Peyer's patch (tissue), 4 donors: ENCODE data around the gene PDK4.

Experiments
- POLR2A ChIP-seq, 2 donors: fragments of 450-650 bp; IDR thresholded peaks; one replicate each; pipeline ENCODE4 v1.5.1; 2017; ENCODE audit warnings: antibody characterized with exemption in 2 of 2, mild to moderate bottlenecking in 2 of 2, moderate library complexity in 2 of 2
- TF ChIP-seq, protein P1 (sequence below), 6 experiments: fragments of 450-650 bp in 4 of 6; fragments of 200-600 bp in 2 of 6; sonication (generic) in 1 of 6; IDR thresholded peaks; one replicate each; pipeline ENCODE4 v1.5.1; 2017 to 2019; ENCODE audit warnings: antibody characterized with exemption in 6 of 6, mild to moderate bottlenecking in 3 of 6, moderate library complexity in 1 of 6

DNA sequence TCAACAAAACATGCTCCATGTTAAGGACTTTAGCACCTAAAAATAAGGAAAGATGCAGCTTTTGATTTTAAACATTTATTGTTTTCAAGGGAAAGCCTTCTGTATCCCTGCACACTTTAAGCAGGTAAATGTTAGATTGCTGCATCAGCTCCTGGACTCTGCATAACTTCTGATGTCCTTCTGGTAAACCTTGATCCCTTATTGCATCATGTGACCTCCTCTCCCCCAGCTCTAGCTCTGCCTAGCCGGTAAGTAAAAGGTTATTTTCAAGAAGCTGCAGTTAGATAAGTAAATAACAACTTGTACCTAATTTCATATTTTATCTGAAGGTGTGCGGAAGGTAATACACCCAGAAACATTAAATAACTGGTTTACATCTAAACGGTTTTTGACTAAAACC is 37.5 kb downstream of the PDK4 start:
- TF ChIP-seq, protein P1, sequence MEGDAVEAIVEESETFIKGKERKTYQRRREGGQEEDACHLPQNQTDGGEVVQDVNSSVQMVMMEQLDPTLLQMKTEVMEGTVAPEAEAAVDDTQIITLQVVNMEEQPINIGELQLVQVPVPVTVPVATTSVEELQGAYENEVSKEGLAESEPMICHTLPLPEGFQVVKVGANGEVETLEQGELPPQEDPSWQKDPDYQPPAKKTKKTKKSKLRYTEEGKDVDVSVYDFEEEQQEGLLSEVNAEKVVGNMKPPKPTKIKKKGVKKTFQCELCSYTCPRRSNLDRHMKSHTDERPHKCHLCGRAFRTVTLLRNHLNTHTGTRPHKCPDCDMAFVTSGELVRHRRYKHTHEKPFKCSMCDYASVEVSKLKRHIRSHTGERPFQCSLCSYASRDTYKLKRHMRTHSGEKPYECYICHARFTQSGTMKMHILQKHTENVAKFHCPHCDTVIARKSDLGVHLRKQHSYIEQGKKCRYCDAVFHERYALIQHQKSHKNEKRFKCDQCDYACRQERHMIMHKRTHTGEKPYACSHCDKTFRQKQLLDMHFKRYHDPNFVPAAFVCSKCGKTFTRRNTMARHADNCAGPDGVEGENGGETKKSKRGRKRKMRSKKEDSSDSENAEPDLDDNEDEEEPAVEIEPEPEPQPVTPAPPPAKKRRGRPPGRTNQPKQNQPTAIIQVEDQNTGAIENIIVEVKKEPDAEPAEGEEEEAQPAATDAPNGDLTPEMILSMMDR (IDR thresholded peaks at IDR 0.05), result no peak
- no peak for TF ChIP-seq POLR2A (IDR thresholded peaks at IDR 0.05)
